ENCODE measurements around the gene DDX31.

Gene DDX31

DNA sequence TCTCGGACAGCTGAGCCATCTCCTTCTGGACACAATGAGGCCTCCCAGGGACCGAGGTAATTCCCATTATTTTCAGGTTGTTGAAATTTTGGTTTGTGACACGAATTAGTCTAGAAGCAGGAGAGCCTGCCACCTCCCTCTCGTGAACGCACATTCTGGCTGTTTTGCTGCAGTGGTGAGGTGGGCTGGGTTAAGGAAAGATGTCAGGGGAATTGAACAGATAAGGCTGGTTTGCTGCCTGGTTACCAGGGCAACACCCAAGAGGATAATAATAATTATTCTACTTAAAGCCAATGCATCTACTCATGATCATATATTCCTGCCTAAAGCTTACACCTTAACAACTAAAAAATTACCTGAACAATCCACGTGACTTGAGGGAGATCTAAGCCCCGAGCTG is 38.1 kb downstream of the DDX31 start:
- Histone ChIP-seq H2BK12ac (ENCODE audit: low read length) (no peak overlapping the region), H3K4me2 (ENCODE audit: insufficient read depth, low read length, poor library complexity, severe bottlenecking) (no peak overlapping the region), H3K14ac (ENCODE audit: low read length) (no peak overlapping the region), H3K23ac (ENCODE audit: low read depth, low read length, poor library complexity) (no peak overlapping the region), H3K4ac (ENCODE audit: low read length) (no peak overlapping the region), H3K27ac (replicated peaks; ENCODE audit: low read length) (no peak overlapping the region), H2BK120ac (ENCODE audit: low read depth, low read length) (no peak overlapping the region), H3K79me1 (ENCODE audit: low read depth, low read length) (no peaks in the 10 kb centered on the region), H2AK5ac (ENCODE audit: low read depth, low read length) (no peak overlapping the region), H2BK5ac (ENCODE audit: low read length) (no peak overlapping the region), H3K4me1 (ENCODE audit: control insufficient read depth in 2 of 2, insufficient read depth in 1 of 2, low read depth in 1 of 2, low read length in 2 of 2) (no peaks in the 10 kb centered on the region), H2AFZ (ENCODE audit: low read length) (no peak overlapping the region), H3K27me3 (ENCODE audit: control insufficient read depth in 3 of 3, insufficient read depth in 3 of 3, low read depth in 1 of 3, low read length in 3 of 3) (no peaks in the 10 kb centered on the region), H2BK15ac (ENCODE audit: low read length) (no peak overlapping the region), H3K9ac (ENCODE audit: low read depth, low read length, poor library complexity) (no peak overlapping the region), H3K4me3 (ENCODE audit: low read length in 2 of 2) (no peak overlapping the region), H3K18ac (ENCODE audit: low read length) (no peak overlapping the region), H4K8ac (ENCODE audit: low read depth, low read length) (no peak overlapping the region), H3K9me3 (replicated peaks in 1 of 2; ENCODE audit: control insufficient read depth in 2 of 2, insufficient read depth in 1 of 2, low read depth in 1 of 2, low read length in 2 of 2) (no peaks in the 10 kb centered on the region), H4K91ac (ENCODE audit: low read depth, low read length, poor library complexity) (no peak overlapping the region), H3K36me3 (replicated peaks in 1 of 2; ENCODE audit: control insufficient read depth in 2 of 2, insufficient read depth in 2 of 2, low read length in 2 of 2) (peaks cover 20 to 72% of the 10 kb centered on the region in 2 donors)
- no CpG with 5 or more reads among the region's 7 CpGs for WGBS, 2 donors (ENCODE audit: extremely low coverage in 2 of 2, insufficient read length in 2 of 2, insufficient replicate concordance in 1 of 2)
- no peak for DNase-seq (ENCODE audit: low spot score)

DNA sequence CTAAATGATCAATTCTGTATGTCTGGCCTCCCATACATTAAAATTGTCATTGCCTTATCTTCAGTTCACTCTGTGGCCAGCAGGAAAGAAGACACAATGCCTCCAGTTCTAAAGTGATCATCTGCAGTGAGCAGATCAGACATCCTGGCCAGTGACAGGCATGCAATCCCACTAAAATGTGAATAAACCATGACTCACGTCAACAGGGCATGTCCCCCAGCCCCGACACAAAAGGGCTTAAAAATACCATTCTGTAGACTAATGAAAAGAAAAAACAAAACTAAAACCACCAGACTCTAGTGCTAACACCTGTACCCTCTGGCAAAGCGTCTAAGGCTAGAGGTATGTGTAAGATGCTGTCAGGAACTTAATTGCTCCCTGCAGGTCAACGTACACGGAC is 38.5 kb downstream of the DDX31 start:
- no peaks in the 10 kb centered on the region for H3K79me1 ChIP-seq (ENCODE audit: low read depth, low read length)
- no CpG with 5 or more reads among the region's 5 CpGs for WGBS, 2 donors (ENCODE audit: extremely low coverage in 2 of 2, insufficient read length in 2 of 2, insufficient replicate concordance in 1 of 2)
- no peaks in the 10 kb centered on the region for H3K27me3 ChIP-seq (ENCODE audit: control insufficient read depth in 3 of 3, insufficient read depth in 3 of 3, low read depth in 1 of 3, low read length in 3 of 3)
- H2AFZ ChIP-seq (ENCODE audit: low read length): no peak overlapping the region
- H2BK5ac ChIP-seq (ENCODE audit: low read length): no peak overlapping the region
- H3K9me3 ChIP-seq (replicated peaks in 1 of 2; ENCODE audit: control insufficient read depth in 2 of 2, insufficient read depth in 1 of 2, low read depth in 1 of 2, low read length in 2 of 2): no peaks in the 10 kb centered on the region
- H3K14ac ChIP-seq (ENCODE audit: low read length): no peak overlapping the region
- H3K4me3 ChIP-seq (ENCODE audit: low read length in 2 of 2): no peak overlapping the region
- H3K4me2 ChIP-seq (ENCODE audit: insufficient read depth, low read length, poor library complexity, severe bottlenecking): no peak overlapping the region
- no peak overlapping the region for H2BK12ac ChIP-seq (ENCODE audit: low read length)
- no peak overlapping the region for H3K4ac ChIP-seq (ENCODE audit: low read length)
- no peak overlapping the region for H3K9ac ChIP-seq (ENCODE audit: low read depth, low read length, poor library complexity)
- no peak overlapping the region for H2AK5ac ChIP-seq (ENCODE audit: low read depth, low read length)
- no peak overlapping the region for H4K91ac ChIP-seq (ENCODE audit: low read depth, low read length, poor library complexity)
- H2BK15ac ChIP-seq (ENCODE audit: low read length): no peak overlapping the region
- H3K4me1 ChIP-seq (ENCODE audit: control insufficient read depth in 2 of 2, insufficient read depth in 1 of 2, low read depth in 1 of 2, low read length in 2 of 2): no peaks in the 10 kb centered on the region
- H3K27ac ChIP-seq (replicated peaks; ENCODE audit: low read length): no peak overlapping the region
- H4K8ac ChIP-seq (ENCODE audit: low read depth, low read length): no peak overlapping the region
- no peak overlapping the region for H2BK120ac ChIP-seq (ENCODE audit: low read depth, low read length)
- DNase-seq (ENCODE audit: low spot score): no peak
- H3K23ac ChIP-seq (ENCODE audit: low read depth, low read length, poor library complexity): no peak overlapping the region
- no peak overlapping the region for H3K18ac ChIP-seq (ENCODE audit: low read length)
- peaks cover 20 to 72% of the 10 kb centered on the region in 2 donors for H3K36me3 ChIP-seq (replicated peaks in 1 of 2; ENCODE audit: control insufficient read depth in 2 of 2, insufficient read depth in 2 of 2, low read length in 2 of 2)

DNA sequence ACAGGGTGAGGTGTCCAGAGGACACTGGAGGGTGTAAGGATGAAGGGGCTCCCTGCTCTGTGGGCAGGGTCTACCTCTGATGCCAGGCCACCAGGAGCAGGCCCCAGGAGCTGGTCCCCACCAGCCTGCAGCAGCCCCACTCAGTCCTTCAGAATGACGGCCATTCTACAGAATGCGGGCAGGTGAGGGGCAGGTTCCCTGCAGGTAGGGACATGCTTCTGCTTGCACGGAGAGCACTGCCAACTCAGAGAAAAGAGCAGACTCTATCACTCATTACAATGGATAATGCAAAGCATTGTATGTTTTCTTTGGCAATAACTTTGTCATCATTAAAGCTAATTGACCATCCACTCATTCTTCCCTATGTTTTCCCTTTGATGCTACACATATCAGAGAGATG is 39.0 kb downstream of the DDX31 start:
- Histone ChIP-seq H3K9ac (ENCODE audit: low read depth, low read length, poor library complexity) (no peak overlapping the region), H2BK15ac (ENCODE audit: low read length) (no peak overlapping the region), H3K9me3 (replicated peaks in 1 of 2; ENCODE audit: control insufficient read depth in 2 of 2, insufficient read depth in 1 of 2, low read depth in 1 of 2, low read length in 2 of 2) (no peaks in the 10 kb centered on the region), H3K36me3 (replicated peaks in 1 of 2; ENCODE audit: control insufficient read depth in 2 of 2, insufficient read depth in 2 of 2, low read length in 2 of 2) (peaks cover 20 to 72% of the 10 kb centered on the region in 2 donors), H4K8ac (ENCODE audit: low read depth, low read length) (no peak overlapping the region), H3K14ac (ENCODE audit: low read length) (no peak overlapping the region), H2AFZ (ENCODE audit: low read length) (no peak overlapping the region), H3K18ac (ENCODE audit: low read length) (no peak overlapping the region), H3K4me1 (ENCODE audit: control insufficient read depth in 2 of 2, insufficient read depth in 1 of 2, low read depth in 1 of 2, low read length in 2 of 2) (no peaks in the 10 kb centered on the region), H3K79me1 (ENCODE audit: low read depth, low read length) (no peaks in the 10 kb centered on the region), H3K4me3 (ENCODE audit: low read length in 2 of 2) (no peak overlapping the region), H2AK5ac (ENCODE audit: low read depth, low read length) (no peak overlapping the region), H2BK12ac (ENCODE audit: low read length) (no peak overlapping the region), H3K27me3 (ENCODE audit: control insufficient read depth in 3 of 3, insufficient read depth in 3 of 3, low read depth in 1 of 3, low read length in 3 of 3) (no peaks in the 10 kb centered on the region), H2BK120ac (ENCODE audit: low read depth, low read length) (no peak overlapping the region), H4K91ac (ENCODE audit: low read depth, low read length, poor library complexity) (no peak overlapping the region), H3K4ac (ENCODE audit: low read length) (no peak overlapping the region), H2BK5ac (ENCODE audit: low read length) (no peak overlapping the region), H3K4me2 (ENCODE audit: insufficient read depth, low read length, poor library complexity, severe bottlenecking) (no peak overlapping the region), H3K27ac (replicated peaks; ENCODE audit: low read length) (no peak overlapping the region), H3K23ac (ENCODE audit: low read depth, low read length, poor library complexity) (no peak overlapping the region)
- no peak for DNase-seq (ENCODE audit: low spot score)
- WGBS, 2 donors (ENCODE audit: extremely low coverage in 2 of 2, insufficient read length in 2 of 2, insufficient replicate concordance in 1 of 2): no CpG with 5 or more reads among the region's 3 CpGs

DNA sequence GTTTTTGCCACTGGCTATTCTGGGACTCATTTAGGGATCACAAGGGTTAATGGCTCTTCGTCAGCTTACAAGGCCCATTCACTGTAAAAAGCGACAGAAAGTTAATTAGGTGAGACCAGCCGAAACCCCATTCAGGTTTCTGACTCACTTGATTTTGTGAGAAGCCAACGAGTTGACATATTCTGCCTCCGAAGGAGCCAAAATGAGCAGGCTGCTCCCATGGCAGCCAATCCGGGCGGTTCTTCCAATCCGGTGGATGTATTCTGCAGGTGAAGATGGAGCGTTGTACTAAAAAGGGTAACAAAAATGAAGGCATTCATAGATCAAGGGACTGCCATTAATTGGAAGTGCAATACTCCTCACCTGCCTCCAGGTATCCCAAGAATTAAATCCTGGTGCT is 39.7 kb downstream of the DDX31 start:
- Histone ChIP-seq H4K8ac (ENCODE audit: low read depth, low read length) (no peak overlapping the region), H2BK15ac (ENCODE audit: low read length) (no peak overlapping the region), H3K18ac (ENCODE audit: low read length) (no peak overlapping the region), H3K4ac (ENCODE audit: low read length) (no peak overlapping the region), H3K27me3 (ENCODE audit: control insufficient read depth in 3 of 3, insufficient read depth in 3 of 3, low read depth in 1 of 3, low read length in 3 of 3) (no peaks in the 10 kb centered on the region), H3K79me1 (ENCODE audit: low read depth, low read length) (no peaks in the 10 kb centered on the region), H3K4me2 (ENCODE audit: insufficient read depth, low read length, poor library complexity, severe bottlenecking) (no peak overlapping the region), H2AK5ac (ENCODE audit: low read depth, low read length) (no peak overlapping the region), H4K91ac (ENCODE audit: low read depth, low read length, poor library complexity) (no peak overlapping the region), H2AFZ (ENCODE audit: low read length) (no peak overlapping the region), H3K9ac (ENCODE audit: low read depth, low read length, poor library complexity) (no peak overlapping the region), H3K36me3 (replicated peaks in 1 of 2; ENCODE audit: control insufficient read depth in 2 of 2, insufficient read depth in 2 of 2, low read length in 2 of 2) (peaks cover 20 to 78% of the 10 kb centered on the region in 2 donors), H3K27ac (replicated peaks; ENCODE audit: low read length) (no peak overlapping the region), H3K9me3 (replicated peaks in 1 of 2; ENCODE audit: control insufficient read depth in 2 of 2, insufficient read depth in 1 of 2, low read depth in 1 of 2, low read length in 2 of 2) (no peaks in the 10 kb centered on the region), H3K14ac (ENCODE audit: low read length) (no peak overlapping the region), H2BK120ac (ENCODE audit: low read depth, low read length) (no peak overlapping the region), H2BK5ac (ENCODE audit: low read length) (no peak overlapping the region), H3K4me3 (ENCODE audit: low read length in 2 of 2) (no peak overlapping the region), H2BK12ac (ENCODE audit: low read length) (no peak overlapping the region), H3K4me1 (ENCODE audit: control insufficient read depth in 2 of 2, insufficient read depth in 1 of 2, low read depth in 1 of 2, low read length in 2 of 2) (no peaks in the 10 kb centered on the region), H3K23ac (ENCODE audit: low read depth, low read length, poor library complexity) (no peak overlapping the region)
- WGBS, 2 donors (ENCODE audit: extremely low coverage in 2 of 2, insufficient read length in 2 of 2, insufficient replicate concordance in 1 of 2): no CpG with 5 or more reads among the region's 9 CpGs
- DNase-seq (ENCODE audit: low spot score): no peak
